GM19328 (cell line): Measurements from ENCODE around the gene B4GALT6.
A peak's percentile ranks its signal among the peaks of the same experiment; 100 is the strongest.

Experiments used
- ATAC-seq: cut with Tn5 transposase; IDR thresholded peaks from one replicate; pipeline ENCODE4 v1.9.1; 2021; ENCODE audit warnings: mild to moderate bottlenecking, moderate library complexity; ENCODE audit not compliant: unreplicated experiment

The B4GALT6 gene

GRCh38 chr18:31633392-31634330 lies 50.7 kb downstream of the B4GALT6 start:
- peak; percentile 7 for ATAC-seq

GRCh38 chr18:31632356-31632755 lies 52.0 kb downstream of the B4GALT6 start:
- ATAC-seq, result no peak

GRCh38 chr18:31631526-31631925 lies 52.9 kb downstream of the B4GALT6 start:
- no peak for ATAC-seq

GRCh38 chr18:31630549-31630948 lies 53.8 kb downstream of the B4GALT6 start:
- no peak for ATAC-seq

GRCh38 chr18:31626409-31626808 lies 58.0 kb downstream of the B4GALT6 start:
- ATAC-seq, result no peak

DNA sequence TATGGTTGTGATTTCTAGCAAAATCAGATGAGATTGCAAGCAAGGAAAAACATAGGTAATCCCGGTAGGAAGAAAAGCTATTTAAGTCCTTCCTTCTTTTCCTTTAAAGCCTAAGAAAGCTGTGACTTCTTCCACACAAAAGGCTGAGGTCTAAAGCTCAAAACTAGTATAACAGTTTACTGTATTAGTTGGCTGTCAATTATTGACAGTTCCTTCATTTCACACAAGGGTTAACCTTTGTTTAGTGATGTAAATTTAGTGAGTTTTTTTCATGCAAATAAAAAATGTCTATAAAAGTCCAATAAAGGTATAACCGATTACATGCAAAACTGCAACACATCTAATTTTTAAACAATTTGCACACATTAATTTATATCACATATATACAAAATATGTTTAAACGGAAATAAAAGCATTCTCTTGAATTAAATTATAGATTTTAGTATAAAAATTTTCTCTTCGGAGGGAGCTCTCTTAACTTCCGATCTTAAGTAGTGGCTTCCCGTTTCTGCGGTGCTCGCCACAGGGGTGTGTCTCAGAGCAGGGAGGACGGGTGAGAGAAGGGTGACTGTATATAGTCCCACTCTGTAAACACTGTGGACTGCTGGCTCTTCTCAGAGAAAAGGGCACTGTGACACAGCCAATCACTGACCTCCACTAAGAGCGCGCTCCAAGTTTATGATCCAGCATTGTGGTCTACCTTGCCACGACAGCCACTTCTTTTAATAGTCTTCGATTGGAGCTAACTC lies 59.3 kb downstream of the B4GALT6 start:
- ATAC-seq, result no peak

DNA sequence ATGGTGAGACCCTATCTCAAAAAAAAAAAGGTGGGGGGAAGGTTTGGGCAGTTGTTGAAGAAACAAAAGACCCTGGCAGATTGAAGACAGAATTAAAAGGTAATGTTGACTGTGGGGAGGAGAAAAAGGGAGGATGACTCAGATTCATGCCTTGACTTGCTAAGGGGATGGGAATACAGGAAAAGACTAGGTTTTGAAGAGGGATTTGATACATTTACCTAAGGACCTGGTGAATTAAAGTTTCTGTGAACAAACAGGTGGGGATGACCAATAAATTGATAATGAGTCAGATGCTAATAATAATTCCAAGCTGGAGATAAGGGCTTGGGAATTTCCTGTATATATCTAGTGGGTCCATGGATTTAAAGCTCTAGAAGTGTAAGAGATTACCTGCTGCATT lies 65.1 kb downstream of the B4GALT6 start:
- ATAC-seq, result no peak

GRCh38 chr18:31618801-31619200 lies 65.6 kb downstream of the B4GALT6 start:
- ATAC-seq, result no peak

DNA sequence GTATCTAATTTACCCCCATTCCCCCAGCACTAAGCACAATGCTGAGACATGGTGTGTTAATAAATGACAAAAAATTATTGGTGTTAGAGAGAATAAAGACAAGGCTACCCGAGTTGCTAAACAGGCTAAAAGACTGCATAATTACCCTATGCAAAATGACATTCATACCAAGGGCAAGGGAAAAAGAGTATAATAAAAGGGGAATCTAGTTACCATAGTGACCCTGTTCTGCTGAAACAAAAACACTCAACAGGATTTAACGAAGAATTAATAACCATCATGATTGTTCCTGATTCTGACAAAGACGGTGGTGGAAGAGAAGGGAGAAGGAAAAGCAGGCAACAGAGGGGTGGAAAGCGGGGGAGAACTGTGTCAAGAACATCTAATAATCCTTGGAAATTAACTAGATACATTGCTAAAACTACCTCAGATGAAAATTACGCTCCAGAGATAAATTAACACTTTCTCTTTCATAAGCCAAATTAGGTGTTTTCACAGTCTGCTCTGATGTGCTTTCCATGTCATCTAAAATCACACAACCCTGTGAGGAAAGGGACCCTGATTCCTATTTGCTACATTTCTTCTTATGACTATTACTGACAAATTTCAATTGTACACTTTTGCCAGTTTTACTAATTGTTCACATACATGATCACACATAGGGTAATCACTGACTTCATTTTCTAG lies 67.2 kb downstream of the B4GALT6 start:
- ATAC-seq, result no peak

DNA sequence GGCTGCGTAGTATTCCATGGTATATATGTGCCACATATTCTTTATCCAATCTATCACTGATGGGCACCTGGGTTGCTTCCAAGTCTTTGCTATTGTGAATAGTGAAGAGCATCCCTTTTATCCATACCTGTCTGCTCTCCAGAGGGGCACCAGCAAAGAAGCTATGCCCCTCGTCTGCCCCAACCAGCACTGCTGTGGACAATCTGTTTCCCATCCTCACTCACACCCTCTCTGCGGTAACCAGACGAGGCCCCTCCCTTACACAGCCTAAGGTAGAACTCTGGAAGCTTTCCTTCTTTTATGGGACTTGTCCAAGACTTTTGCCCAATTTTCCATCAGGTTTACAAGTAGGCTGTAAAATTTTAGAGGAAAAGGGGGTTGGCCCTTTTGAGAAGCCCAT lies 67.8 kb downstream of the B4GALT6 start:
- no peak for ATAC-seq

DNA sequence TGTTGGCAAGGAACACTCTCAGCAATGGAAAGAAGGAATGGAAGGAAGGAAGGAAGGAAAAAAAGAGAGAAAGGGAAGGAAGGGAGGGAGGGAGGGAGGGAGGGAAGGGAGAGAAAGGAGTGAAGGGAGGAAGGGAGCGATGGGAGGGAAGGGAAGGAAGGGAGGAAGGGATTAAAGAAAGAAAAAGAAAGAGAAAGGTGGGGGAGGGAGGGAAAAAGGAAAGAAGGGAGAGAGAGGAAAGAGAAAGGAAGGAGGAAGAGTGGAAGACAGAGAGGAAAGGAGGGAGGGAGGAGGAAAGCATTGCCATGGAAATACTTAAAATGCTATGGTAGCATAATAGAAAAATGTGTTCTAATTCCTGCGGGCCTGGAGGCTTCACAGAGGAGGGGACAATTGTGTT lies 70.3 kb downstream of the B4GALT6 start:
- ATAC-seq, result no peak

DNA sequence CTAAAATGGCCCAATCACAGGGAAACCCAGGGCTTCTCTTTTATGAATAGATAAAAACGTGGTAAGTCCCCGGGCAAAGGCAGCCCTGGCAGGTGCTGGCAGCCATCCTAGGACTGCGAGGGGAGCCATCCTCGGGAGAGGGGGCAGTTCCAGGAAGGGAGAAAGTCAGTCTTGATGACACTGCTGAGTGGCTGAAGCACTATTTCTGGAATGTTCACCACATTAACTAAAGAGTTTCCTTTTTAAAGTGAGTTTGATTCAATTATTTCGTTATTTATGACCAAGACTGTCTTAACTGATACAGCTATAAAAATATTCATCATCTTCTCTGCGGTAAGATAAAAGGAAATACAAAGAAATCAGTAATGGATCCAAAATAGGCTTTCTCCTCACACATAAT lies 72.3 kb downstream of the B4GALT6 start:
- ATAC-seq, result no peak

DNA sequence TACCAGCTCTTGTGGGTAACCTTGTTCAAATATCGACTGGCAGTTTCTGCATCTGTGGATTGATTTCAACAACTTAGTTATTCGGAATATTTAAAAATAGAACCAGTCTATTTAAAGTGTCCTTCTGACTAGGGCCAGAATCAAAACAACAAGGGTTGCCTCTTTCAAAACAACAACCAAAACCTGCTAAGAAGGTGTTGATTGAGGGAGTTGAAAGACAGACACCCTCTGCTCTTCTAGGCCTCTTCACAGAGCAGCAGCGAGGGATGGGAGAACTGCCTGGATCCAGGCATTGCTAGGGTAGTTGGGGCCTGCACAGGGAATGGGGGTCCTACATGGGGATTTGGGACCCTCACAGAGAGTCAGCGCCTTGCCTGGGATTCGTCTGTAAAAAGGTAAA lies 72.9 kb downstream of the B4GALT6 start:
- ATAC-seq, result no peak

DNA sequence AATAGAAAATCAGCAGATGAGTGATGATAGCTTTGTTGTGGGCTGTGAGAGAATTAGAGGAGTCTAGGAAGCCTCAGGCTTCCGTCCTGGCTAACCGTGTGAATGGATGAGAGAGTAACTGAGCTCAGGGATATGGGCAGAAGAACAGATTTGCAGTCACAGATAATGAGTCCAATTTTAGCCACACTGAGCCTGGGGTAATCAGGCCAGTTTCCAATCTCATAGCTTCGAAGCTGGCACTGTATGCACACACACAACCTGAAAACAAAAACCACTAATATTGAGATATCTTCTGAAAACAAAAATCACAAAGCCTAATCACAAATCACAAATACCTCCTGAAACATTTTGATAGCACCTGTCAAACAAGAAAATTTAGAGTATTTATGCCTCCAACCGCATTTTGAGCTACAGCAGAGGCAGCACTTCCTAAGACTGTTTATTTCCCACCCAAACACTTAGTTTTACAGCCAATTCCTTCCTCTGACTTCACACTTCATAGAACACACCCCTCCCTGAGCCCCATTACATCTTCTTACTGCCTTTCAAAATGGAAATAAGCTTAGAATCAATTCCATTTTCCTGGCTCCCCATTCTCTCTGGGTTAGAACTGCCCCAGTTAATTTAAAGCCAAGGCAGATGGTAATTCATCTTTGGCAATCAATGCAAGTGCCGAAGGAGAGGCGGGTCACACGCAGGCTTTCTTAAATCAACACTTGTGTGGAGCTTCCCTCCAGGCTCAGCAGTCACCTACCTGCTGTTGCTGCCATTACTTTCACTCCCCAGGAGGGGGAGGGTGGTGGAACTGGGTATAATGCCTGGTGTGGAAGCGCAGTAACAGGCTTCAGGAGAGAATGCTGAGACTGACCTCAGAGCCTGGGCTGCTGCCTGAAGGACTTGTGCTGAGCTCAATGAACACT lies 73.8 kb downstream of the B4GALT6 start:
- no peak for ATAC-seq

- no peak for ATAC-seq
These were observed 74.5 kb downstream of the B4GALT6 start for GRCh38 chr18:31609886-31610285.

- no peak for ATAC-seq
These were observed 77.0 kb downstream of the B4GALT6 start for GRCh38 chr18:31607384-31607783.

GRCh38 chr18:31606265-31606664 lies 78.1 kb downstream of the B4GALT6 start:
- ATAC-seq, result no peak

- ATAC-seq, result no peak
These were observed 81.1 kb downstream of the B4GALT6 start for GRCh38 chr18:31603315-31603714.

DNA sequence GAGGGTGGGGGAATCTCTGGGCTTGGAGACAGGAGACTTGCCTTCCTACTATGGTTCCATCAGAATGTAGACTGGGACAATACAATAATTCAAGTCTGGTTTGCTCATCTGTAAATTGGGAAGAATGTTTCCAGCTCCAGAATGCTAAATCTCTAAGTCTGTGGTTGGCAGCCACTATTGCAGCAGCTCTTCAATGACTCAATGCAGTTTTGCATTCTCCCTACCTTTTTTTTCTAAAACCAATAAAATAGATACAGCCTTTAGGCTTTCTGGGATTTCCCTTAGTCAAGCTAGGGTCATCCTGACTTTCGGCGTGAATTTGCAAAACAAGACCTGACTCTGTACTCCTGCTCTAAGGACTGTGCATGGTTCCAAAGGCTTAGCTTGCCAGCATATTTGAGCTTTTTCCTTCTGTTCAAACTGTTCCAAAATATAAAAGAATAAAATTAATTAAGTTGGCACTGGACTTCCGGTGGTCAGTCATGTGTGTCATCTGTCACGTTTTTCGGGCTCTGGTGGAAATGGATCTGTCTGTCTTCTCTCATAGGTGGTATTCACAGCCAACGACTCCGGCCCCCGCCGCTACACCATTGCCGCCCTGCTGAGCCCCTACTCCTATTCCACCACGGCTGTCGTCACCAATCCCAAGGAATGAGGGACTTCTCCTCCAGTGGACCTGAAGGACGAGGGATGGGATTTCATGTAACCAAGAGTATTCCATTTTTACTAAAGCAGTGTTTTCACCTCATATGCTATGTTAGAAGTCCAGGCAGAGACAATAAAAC lies 86.2 kb downstream of the B4GALT6 start:
- no peak for ATAC-seq
